SIG-M5 (cell line): Measurements from ENCODE around the gene GLYAT.

Experiments
- DNase-seq: peaks from one replicate; lab custom pipeline; 2025; lab: John Stamatoyannopoulos, UW

GLYAT gene

GRCh38 chr11:58676563-58677135 is 55.1 kb downstream of the GLYAT start:
- no peak for DNase-seq

- no peak for DNase-seq
These were observed 56.2 kb downstream of the GLYAT start for GRCh38 chr11:58675334-58676155.

- no peak for DNase-seq
These were observed 57.1 kb downstream of the GLYAT start for GRCh38 chr11:58674609-58675008.

- DNase-seq, result no peak
These were observed 59.6 kb downstream of the GLYAT start for GRCh38 chr11:58671983-58672633.

GRCh38 chr11:58659910-58660570 is 71.7 kb downstream of the GLYAT start:
- no peak for DNase-seq

GRCh38 chr11:58659404-58659803 is 72.3 kb downstream of the GLYAT start:
- DNase-seq, result no peak
